Astrocyte (in vitro differentiated cells and primary cell): ENCODE measurements around the gene C6orf15. TPM values are rescaled to one million over a fixed set of nuclear protein-coding genes. Genes with fewer than 3 reads are reported as not detected.

Experiments
- DNase-seq: peaks from one replicate; pipeline ENCODE4 v3.0.0-alpha.2; 2010; ENCODE audit warnings: low read depth
- FAIRE-seq: peaks from 2 replicates; lab custom pipeline; 2011; peaks lifted over from hg19 to GRCh38; lab: Jason Lieb, UNC
- H2AFZ ChIP-seq: 2 replicates; pipeline ENCODE4 v1.6.0; 2012; ENCODE audit warnings: low read depth, low read length, inconsistent platforms
- H3K27ac ChIP-seq: 2 replicates; pipeline ENCODE4 v1.5.1; 2011; ENCODE audit warnings: low read depth, low read length, inconsistent platforms
- H3K27me3 ChIP-seq: 2 replicates; pipeline ENCODE4 v1.6.0; 2011; ENCODE audit warnings: low read length, inconsistent platforms; ENCODE audit not compliant: insufficient read depth
- H3K36me3 ChIP-seq: 2 replicates; pipeline ENCODE4 v1.5.1; 2011; ENCODE audit warnings: low read length, inconsistent platforms; ENCODE audit not compliant: insufficient read depth
- H3K4me1 ChIP-seq: 2 replicates; pipeline ENCODE4 v1.5.1; 2011; ENCODE audit warnings: low read length, inconsistent platforms; ENCODE audit not compliant: insufficient read depth
- H3K4me2 ChIP-seq: 2 replicates; pipeline ENCODE4 v1.6.0; 2012; ENCODE audit warnings: low read length, inconsistent platforms
- H3K4me3 ChIP-seq: 2 replicates; pipeline ENCODE4 v1.5.1; 2011; ENCODE audit warnings: low read depth, mild to moderate bottlenecking, low read length, inconsistent platforms; ENCODE audit not compliant: insufficient read depth
- H3K79me2 ChIP-seq: 2 replicates; pipeline ENCODE4 v1.6.0; 2012; ENCODE audit warnings: mild to moderate bottlenecking, low read length, inconsistent platforms; ENCODE audit not compliant: insufficient read depth
- H3K9ac ChIP-seq: 2 replicates; pipeline ENCODE4 v1.6.0; 2012; ENCODE audit warnings: mild to moderate bottlenecking, low read length, inconsistent platforms
- H3K9me3 ChIP-seq: 2 replicates; pipeline ENCODE4 v1.5.1; 2012; ENCODE audit warnings: low read depth, mild to moderate bottlenecking, low read length, inconsistent platforms; ENCODE audit not compliant: insufficient read depth
- H4K20me1 ChIP-seq: 2 replicates; pipeline ENCODE4 v1.6.0; 2012; ENCODE audit warnings: low read length, inconsistent platforms; ENCODE audit not compliant: insufficient read depth
- H3K27ac Mint-ChIP-seq: one replicate; pipeline ENCODE4 v1.8.0; 2021; ENCODE audit warnings: mild to moderate bottlenecking, mixed read lengths; ENCODE audit not compliant: unreplicated experiment
- H3K27me3 Mint-ChIP-seq: one replicate; pipeline ENCODE4 v1.8.0; 2021; ENCODE audit warnings: low read depth, mixed read lengths; ENCODE audit not compliant: unreplicated experiment
- H3K36me3 Mint-ChIP-seq: one replicate; pipeline ENCODE4 v1.8.0; 2021; ENCODE audit warnings: low read depth, mixed read lengths; ENCODE audit not compliant: unreplicated experiment
- H3K4me1 Mint-ChIP-seq: one replicate; pipeline ENCODE4 v1.8.0; 2021; ENCODE audit warnings: low read depth, mixed read lengths; ENCODE audit not compliant: unreplicated experiment
- H3K4me3 Mint-ChIP-seq: one replicate; pipeline ENCODE4 v1.8.0; 2021; ENCODE audit warnings: mild to moderate bottlenecking, moderate library complexity, mixed read lengths; ENCODE audit not compliant: unreplicated experiment
- H3K9me3 Mint-ChIP-seq: one replicate; pipeline ENCODE4 v1.8.0; 2021; ENCODE audit warnings: mild to moderate bottlenecking, mixed read lengths; ENCODE audit not compliant: unreplicated experiment
- CTCF ChIP-seq: IDR thresholded peaks from 2 replicates; pipeline ENCODE4 v1.5.1; 2011; ENCODE audit warnings: low read depth, mild to moderate bottlenecking, inconsistent platforms, low read length, moderate library complexity; ENCODE audit not compliant: insufficient read depth
- EZH2 ChIP-seq: IDR thresholded peaks from 2 replicates; pipeline ENCODE4 v1.6.1; 2012; ENCODE audit warnings: mild to moderate bottlenecking, low read length, inconsistent platforms; ENCODE audit not compliant: insufficient read depth
- total RNA-seq: library from RNA; stranded (reverse); gene quantifications from 2 replicates; pipeline ENCODE4 v1.2.1, GENCODE V29; 2021

The C6orf15 gene
- total RNA-seq, 1 donor from 2014 or later, result 6.4 TPM

GRCh38 chr6:31091680-31092079 lies 20.7 kb downstream of the C6orf15 start:
- TF ChIP-seq EZH2 (no peak), CTCF (no peak)
- H3K79me2 ChIP-seq, result no peaks in the 10 kb centered on the region
- no peak overlapping the region for H3K4me3 ChIP-seq
- no peaks in the 10 kb centered on the region for H3K27me3 ChIP-seq
- H2AFZ ChIP-seq, result no peak overlapping the region
- Mint-ChIP-seq H3K4me1 (peaks cover 7% of the 10 kb centered on the region), H3K36me3 (no peaks in the 10 kb centered on the region), H3K27ac (no peak overlapping the region), H3K27me3 (peaks cover 4% of the 10 kb centered on the region), H3K9me3 (peaks cover 4% of the 10 kb centered on the region), H3K4me3 (no peak overlapping the region)
- no peak overlapping the region for H3K27ac ChIP-seq
- no peaks in the 10 kb centered on the region for H3K9me3 ChIP-seq
- H4K20me1 ChIP-seq, result no peaks in the 10 kb centered on the region
- peaks cover 7% of the 10 kb centered on the region for H3K4me1 ChIP-seq
- H3K36me3 ChIP-seq, result no peaks in the 10 kb centered on the region
- DNase-seq (no peak), FAIRE-seq (no peak)
- H3K4me2 ChIP-seq, result no peak overlapping the region
- no peak overlapping the region for H3K9ac ChIP-seq

GRCh38 chr6:31090973-31091364 lies 21.4 kb downstream of the C6orf15 start:
- H3K36me3 Mint-ChIP-seq, result no peaks in the 10 kb centered on the region
- peaks cover 4% of the 10 kb centered on the region for H3K9me3 Mint-ChIP-seq

More at GRCh38 chr6:31090973-31091364, 21.4 kb downstream of the C6orf15 start:
- no peak overlapping the region for H3K4me3 Mint-ChIP-seq
- Histone ChIP-seq H3K4me2 (no peak overlapping the region), H3K36me3 (no peaks in the 10 kb centered on the region), H3K9ac (no peak overlapping the region), H3K27ac (no peak overlapping the region), H3K27me3 (no peaks in the 10 kb centered on the region), H4K20me1 (no peaks in the 10 kb centered on the region), H3K4me1 (peaks cover 14% of the 10 kb centered on the region), H3K4me3 (no peak overlapping the region), H3K9me3 (no peaks in the 10 kb centered on the region), H2AFZ (no peak overlapping the region), H3K79me2 (no peaks in the 10 kb centered on the region)
- H3K27ac Mint-ChIP-seq, result no peak overlapping the region
- no peak for TF ChIP-seq EZH2
- no peak for TF ChIP-seq CTCF
- no peak for FAIRE-seq
- peaks cover 2% of the 10 kb centered on the region for H3K27me3 Mint-ChIP-seq
- peaks cover 14% of the 10 kb centered on the region for H3K4me1 Mint-ChIP-seq
- DNase-seq, result no peak
